Glomerular endothelial cell (primary cell): ENCODE results near the gene CRNN. TPM values are rescaled to one million over a fixed set of nuclear protein-coding genes. Genes with fewer than 3 reads are reported as not detected.

Experiments
- DNase-seq: peaks from one replicate; pipeline ENCODE4 v3.0.0-alpha.2; 2011; ENCODE audit warnings: low read depth, low spot score; ENCODE audit errors: extremely low read depth
- total RNA-seq: library from RNA; depleted of rRNA; stranded (reverse); fragments of >200 nt; gene quantifications from 2 replicates; pipeline ENCODE4 v1.2.3, GENCODE V29; 2015

CRNN gene
- total RNA-seq, 1 donor from 2014 or later, result not detected

- no peak for DNase-seq
Observed at GRCh38 chr1:152426731-152427130, 12.7 kb upstream of the CRNN start.

- DNase-seq, result no peak
Observed at GRCh38 chr1:152419917-152420316, 5.9 kb upstream of the CRNN start.

GRCh38 chr1:152415454-152416227 is 1.6 kb upstream of the CRNN start:
- DNase-seq, result no peak

DNA sequence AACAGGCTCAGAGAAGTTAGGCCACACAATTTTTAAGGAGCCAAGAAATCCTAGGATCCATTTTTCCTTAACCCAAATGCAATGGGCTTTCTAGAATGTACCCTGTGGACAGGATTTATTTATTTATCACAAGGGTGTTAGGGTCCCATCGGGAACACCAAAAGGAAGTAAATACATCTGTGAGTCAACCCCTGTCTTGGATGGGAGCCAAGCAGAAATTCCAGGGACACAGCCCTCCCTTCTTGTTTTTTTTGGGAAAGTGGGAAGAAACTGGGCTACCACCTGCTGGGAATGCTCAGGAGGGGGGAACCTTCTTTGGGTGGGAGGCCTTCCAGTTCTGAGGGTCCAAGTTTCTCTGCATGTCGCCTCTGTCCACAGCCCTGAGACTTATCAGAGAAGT is 1.3 kb downstream of the CRNN start:
- no peak for DNase-seq

GRCh38 chr1:152411134-152411533 is 2.9 kb downstream of the CRNN start:
- DNase-seq, result no peak

DNA sequence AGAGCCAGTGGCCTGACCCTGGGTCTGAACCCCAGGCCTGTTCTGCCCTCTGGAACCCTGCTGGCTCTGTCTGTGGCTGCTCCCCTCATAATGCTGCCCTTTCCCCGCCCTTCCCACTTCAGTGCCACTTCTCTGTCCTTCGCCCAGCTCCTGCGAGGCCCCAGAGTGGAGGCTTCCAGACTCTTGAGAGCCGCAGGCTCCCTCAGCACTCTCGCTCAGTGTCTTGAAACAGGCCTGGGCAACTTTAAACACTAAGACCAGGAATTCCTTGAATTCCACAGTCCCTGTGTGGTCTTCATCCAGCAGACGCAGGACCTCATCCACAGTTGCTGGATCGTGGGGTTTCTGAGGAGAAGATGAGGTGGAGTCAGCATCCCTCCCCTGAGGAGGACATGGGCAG is 3.5 kb downstream of the CRNN start:
- DNase-seq, result no peak

DNA sequence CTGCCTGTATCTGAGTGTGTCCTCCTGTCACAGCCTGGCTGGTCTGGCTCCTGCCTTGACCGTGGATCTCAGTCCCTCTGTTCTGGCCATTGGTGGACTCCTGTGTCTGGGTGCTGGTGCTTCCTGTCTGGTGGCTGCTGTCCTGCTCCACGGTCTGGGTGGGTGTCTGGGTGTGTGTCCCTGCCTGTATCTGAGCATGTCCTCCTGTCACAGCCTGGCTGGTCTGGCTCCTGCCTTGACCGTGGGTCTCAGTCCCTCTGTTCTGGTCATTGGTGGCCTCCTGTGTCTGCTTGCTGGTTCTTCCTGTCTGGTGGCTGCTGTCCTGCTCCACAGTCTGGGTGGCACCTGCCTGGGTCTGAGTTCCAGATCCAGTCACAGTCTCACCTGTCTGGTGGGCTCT is 4.0 kb downstream of the CRNN start:
- DNase-seq, result no peak

GRCh38 chr1:152408664-152409063 is 5.4 kb downstream of the CRNN start:
- no peak for DNase-seq

GRCh38 chr1:152398812-152399698 is 15.0 kb downstream of the CRNN start:
- no peak for DNase-seq

DNA sequence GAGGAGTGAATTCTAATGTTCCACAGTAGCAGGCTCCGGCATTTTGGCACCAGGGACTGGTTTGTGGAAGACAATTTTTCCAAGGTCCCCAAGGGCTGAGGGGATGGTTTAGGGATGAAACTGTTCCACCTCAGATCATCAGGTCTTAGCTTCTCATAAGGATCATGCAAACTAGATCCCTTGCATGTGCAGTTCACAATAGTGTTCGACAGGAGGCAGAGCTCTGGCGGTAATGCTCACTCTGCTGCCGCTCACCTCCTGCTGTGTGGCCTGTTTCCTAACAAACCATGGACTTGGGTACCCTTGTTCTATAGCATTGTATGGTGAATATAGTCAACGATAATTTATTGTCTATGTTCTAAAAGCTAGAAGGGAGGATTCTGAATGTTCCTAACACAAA is 16.6 kb downstream of the CRNN start:
- no peak for DNase-seq

GRCh38 chr1:152394151-152394550 is 19.9 kb downstream of the CRNN start:
- DNase-seq, result no peak

- DNase-seq, result no peak
Observed at GRCh38 chr1:152392909-152393308, 21.2 kb downstream of the CRNN start.

DNA sequence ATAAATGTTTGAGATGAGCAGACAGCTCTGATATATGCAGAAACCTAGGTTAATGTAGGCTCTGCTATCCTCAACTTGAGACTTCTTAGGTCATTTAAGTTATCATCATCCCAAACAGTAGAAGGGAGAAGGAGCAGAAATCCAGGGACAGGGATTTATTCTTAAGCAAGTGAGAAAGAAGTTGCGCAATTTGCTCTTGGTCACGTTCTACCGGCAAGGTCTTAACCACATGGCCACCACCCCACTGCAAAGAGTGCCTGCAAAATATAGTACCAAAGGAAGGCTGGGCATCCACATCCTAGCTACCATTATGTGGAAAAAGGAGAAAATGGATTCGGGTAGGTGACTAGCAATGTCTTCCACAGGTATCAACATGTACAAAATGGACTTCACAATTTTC is 25.2 kb downstream of the CRNN start:
- DNase-seq, result no peak

DNA sequence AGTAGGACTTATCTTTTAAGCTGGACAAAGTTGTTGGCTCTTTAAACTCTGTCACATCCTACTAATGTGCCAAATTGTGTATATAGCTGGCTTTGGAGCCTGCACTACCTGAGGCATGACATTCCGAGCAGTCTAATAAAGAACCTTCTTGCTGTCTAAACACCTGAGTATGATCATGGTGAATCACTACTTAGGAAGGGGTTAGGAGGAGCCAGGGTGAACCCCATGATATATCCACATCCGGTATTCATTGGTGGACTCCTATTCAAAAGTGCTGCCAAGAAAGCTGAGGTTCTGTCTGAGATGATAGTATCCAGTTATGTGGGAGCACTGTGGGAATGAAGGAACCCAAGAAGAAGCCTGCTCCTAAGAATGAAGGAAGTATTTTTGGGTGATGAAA is 27.1 kb downstream of the CRNN start:
- DNase-seq, result no peak

DNA sequence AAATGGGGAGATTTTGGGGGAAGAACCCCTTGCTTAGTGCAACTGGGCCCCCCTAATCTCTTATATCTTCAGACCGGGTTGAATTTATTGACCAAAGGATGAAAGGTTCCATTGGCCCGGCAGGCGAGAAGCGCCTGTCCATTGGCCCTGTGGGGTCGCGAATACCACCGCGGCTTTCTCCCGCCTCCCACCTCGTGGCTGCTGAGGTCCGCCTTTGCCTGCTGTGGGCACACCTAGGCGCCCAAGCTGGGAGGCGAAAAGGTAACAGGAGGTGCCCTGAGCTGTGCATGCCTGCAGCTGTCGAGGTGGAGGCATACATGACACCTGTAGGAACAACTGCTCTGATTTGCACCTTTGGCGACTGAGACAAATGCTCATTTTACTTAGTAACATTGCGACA is 33.1 kb downstream of the CRNN start:
- no peak for DNase-seq

GRCh38 chr1:152374451-152374850 is 39.6 kb downstream of the CRNN start:
- no peak for DNase-seq

- DNase-seq, result no peak
Observed at GRCh38 chr1:152372672-152373071, 41.4 kb downstream of the CRNN start.

DNA sequence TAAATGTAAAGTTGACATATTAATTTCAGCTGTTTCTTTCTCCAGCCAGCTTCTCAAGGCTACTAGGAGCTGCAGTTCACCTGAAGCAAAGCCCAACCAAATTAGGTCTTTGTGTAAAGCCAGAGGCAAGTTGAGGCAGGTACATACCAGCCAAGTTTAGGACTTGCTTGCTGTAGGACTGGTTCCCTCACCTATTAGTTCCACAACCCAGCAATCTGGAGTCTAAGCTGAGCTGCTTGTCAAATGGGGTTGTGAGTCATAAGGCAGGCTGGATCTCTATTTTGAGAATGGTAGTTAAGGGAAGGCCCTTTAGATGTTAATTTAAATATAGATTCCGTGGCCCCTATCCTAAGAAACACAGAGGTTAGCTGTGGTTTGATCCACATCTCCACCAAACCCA is 46.6 kb downstream of the CRNN start:
- no peak for DNase-seq

- no peak for DNase-seq
Observed at GRCh38 chr1:152359906-152360305, 54.2 kb downstream of the CRNN start, which contains the start of gene FLG2. FLG2 (minus strand) TSS chr1:152360006; CDS start chr1:152358884, 1,122 bp downstream.
